ENCODE data around the gene CD247.
A peak's percentile ranks its signal among the peaks of the same experiment; 100 is the strongest.

Gene CD247

GRCh38 chr1:167412072-167412471 is 106.3 kb downstream of the CD247 start:
- no peaks in the 10 kb centered on the region for H4K20me1 ChIP-seq (ENCODE audit: insufficient read depth, low read length)
- H2AFZ ChIP-seq (ENCODE audit: low read length): no peak overlapping the region
- H3F3A ChIP-seq (ENCODE audit: insufficient read depth, low read length): no peaks in the 10 kb centered on the region
- H3K79me2 ChIP-seq (ENCODE audit: low read length): no peaks in the 10 kb centered on the region
- no peak for TF ChIP-seq EZH2phosphoT487 (IDR thresholded peaks at IDR 0.05; ENCODE audit: low read length)
- no peak for TF ChIP-seq EZH2 (optimal IDR thresholded peaks at IDR 0.05; ENCODE audit: low read depth, low read length)
- TF ChIP-seq, protein P1, sequence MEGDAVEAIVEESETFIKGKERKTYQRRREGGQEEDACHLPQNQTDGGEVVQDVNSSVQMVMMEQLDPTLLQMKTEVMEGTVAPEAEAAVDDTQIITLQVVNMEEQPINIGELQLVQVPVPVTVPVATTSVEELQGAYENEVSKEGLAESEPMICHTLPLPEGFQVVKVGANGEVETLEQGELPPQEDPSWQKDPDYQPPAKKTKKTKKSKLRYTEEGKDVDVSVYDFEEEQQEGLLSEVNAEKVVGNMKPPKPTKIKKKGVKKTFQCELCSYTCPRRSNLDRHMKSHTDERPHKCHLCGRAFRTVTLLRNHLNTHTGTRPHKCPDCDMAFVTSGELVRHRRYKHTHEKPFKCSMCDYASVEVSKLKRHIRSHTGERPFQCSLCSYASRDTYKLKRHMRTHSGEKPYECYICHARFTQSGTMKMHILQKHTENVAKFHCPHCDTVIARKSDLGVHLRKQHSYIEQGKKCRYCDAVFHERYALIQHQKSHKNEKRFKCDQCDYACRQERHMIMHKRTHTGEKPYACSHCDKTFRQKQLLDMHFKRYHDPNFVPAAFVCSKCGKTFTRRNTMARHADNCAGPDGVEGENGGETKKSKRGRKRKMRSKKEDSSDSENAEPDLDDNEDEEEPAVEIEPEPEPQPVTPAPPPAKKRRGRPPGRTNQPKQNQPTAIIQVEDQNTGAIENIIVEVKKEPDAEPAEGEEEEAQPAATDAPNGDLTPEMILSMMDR (IDR thresholded peaks at IDR 0.05; ENCODE audit: low read length): no peak
- H3K27me3 ChIP-seq (replicated peaks; ENCODE audit: insufficient read depth, low read length): no peaks in the 10 kb centered on the region
- no peak overlapping the region for H3K4me3 ChIP-seq (ENCODE audit: low read length)
- H3K36me3 ChIP-seq (replicated peaks; ENCODE audit: insufficient read depth, low read length): 0 out of 2 replicates have a peak, but pooled peaks cover 4% of the 10 kb centered on the region
- no peak overlapping the region for H3K9ac ChIP-seq (ENCODE audit: low read length)
- H3K9me2 ChIP-seq (replicated peaks; ENCODE audit: insufficient read depth, low read length): no peaks in the 10 kb centered on the region
- H3K27ac ChIP-seq (ENCODE audit: low read length): no peak overlapping the region
- H3K9me3 ChIP-seq (replicated peaks; ENCODE audit: insufficient read depth, low read length): no peaks in the 10 kb centered on the region
- no peaks in the 10 kb centered on the region for H3K4me1 ChIP-seq (ENCODE audit: low read length)
- no peak for DNase-seq
- no peak overlapping the region for H3K4me2 ChIP-seq (ENCODE audit: low read depth, low read length)

- H3F3A ChIP-seq (ENCODE audit: insufficient read depth, low read length): no peaks in the 10 kb centered on the region
- no peak for TF ChIP-seq EZH2phosphoT487 (IDR thresholded peaks at IDR 0.05; ENCODE audit: low read length)
- TF ChIP-seq, protein P1 (IDR thresholded peaks at IDR 0.05; ENCODE audit: low read length): peak; percentile 39
- no peak for TF ChIP-seq EZH2 (optimal IDR thresholded peaks at IDR 0.05; ENCODE audit: low read depth, low read length)
- no peaks in the 10 kb centered on the region for H3K36me3 ChIP-seq (replicated peaks; ENCODE audit: insufficient read depth, low read length)
- H3K79me2 ChIP-seq (ENCODE audit: low read length): no peaks in the 10 kb centered on the region
- H3K27ac ChIP-seq (ENCODE audit: low read length): no peak overlapping the region
- no peak for DNase-seq
- H3K4me2 ChIP-seq (ENCODE audit: low read depth, low read length): no peak overlapping the region
- H4K20me1 ChIP-seq (ENCODE audit: insufficient read depth, low read length): no peaks in the 10 kb centered on the region
- no peaks in the 10 kb centered on the region for H3K9me2 ChIP-seq (replicated peaks; ENCODE audit: insufficient read depth, low read length)
- no peak overlapping the region for H3K4me3 ChIP-seq (ENCODE audit: low read length)
- no peaks in the 10 kb centered on the region for H3K9me3 ChIP-seq (replicated peaks; ENCODE audit: insufficient read depth, low read length)
- H2AFZ ChIP-seq (ENCODE audit: low read length): no peak overlapping the region
- no peak overlapping the region for H3K9ac ChIP-seq (ENCODE audit: low read length)
- no peaks in the 10 kb centered on the region for H3K4me1 ChIP-seq (ENCODE audit: low read length)
- no peaks in the 10 kb centered on the region for H3K27me3 ChIP-seq (replicated peaks; ENCODE audit: insufficient read depth, low read length)
Observed at GRCh38 chr1:167409183-167409582, 109.1 kb downstream of the CD247 start.

- Histone ChIP-seq H3K4me2 (ENCODE audit: low read depth, low read length) (no peak overlapping the region), H3K27me3 (replicated peaks; ENCODE audit: insufficient read depth, low read length) (no peaks in the 10 kb centered on the region), H3K27ac (ENCODE audit: low read length) (no peak overlapping the region), H3K9me3 (replicated peaks; ENCODE audit: insufficient read depth, low read length) (no peaks in the 10 kb centered on the region), H3K9me2 (replicated peaks; ENCODE audit: insufficient read depth, low read length) (no peaks in the 10 kb centered on the region), H3K4me3 (ENCODE audit: low read length) (no peak overlapping the region), H3F3A (ENCODE audit: insufficient read depth, low read length) (no peaks in the 10 kb centered on the region), H3K9ac (ENCODE audit: low read length) (no peak overlapping the region), H3K36me3 (replicated peaks; ENCODE audit: insufficient read depth, low read length) (no peaks in the 10 kb centered on the region), H4K20me1 (ENCODE audit: insufficient read depth, low read length) (no peaks in the 10 kb centered on the region), H3K79me2 (ENCODE audit: low read length) (no peaks in the 10 kb centered on the region), H3K4me1 (ENCODE audit: low read length) (no peaks in the 10 kb centered on the region), H2AFZ (ENCODE audit: low read length) (no peak overlapping the region)
- TF ChIP-seq EZH2phosphoT487 (IDR thresholded peaks at IDR 0.05; ENCODE audit: low read length) (no peak), EZH2 (optimal IDR thresholded peaks at IDR 0.05; ENCODE audit: low read depth, low read length) (no peak)
- TF ChIP-seq, protein P1 (IDR thresholded peaks at IDR 0.05; ENCODE audit: low read length): no peak
- DNase-seq: no peak
Observed at GRCh38 chr1:167408355-167408754, 110.0 kb downstream of the CD247 start.
